Neuronal stem cell (in vitro differentiated cells): ENCODE data around the gene ERC2.

Experiments used
- DNase-seq: peaks from one replicate; pipeline ENCODE4 v3.0.0-alpha.2; 2013; ENCODE audit warnings: low spot score
- H2AFZ ChIP-seq: one replicate; pipeline ENCODE4 v1.6.1; 2013; ENCODE audit warnings: mild to moderate bottlenecking, low read length, inconsistent platforms
- H2AK5ac ChIP-seq: 2 replicates; pipeline ENCODE4 v1.6.1; 2013; ENCODE audit warnings: low read depth, mild to moderate bottlenecking, inconsistent platforms, low read length, moderate library complexity, mixed read lengths
- H2BK120ac ChIP-seq: 2 replicates; pipeline ENCODE4 v1.6.1; 2013; ENCODE audit warnings: low read depth, mild to moderate bottlenecking, inconsistent platforms, low read length, moderate library complexity, mixed read lengths
- H2BK12ac ChIP-seq: one replicate; pipeline ENCODE4 v1.6.1; 2013; ENCODE audit warnings: low read length, inconsistent platforms
- H2BK15ac ChIP-seq: 2 replicates; pipeline ENCODE4 v1.6.1; 2013; ENCODE audit warnings: mild to moderate bottlenecking, low read length, inconsistent platforms, mixed read lengths
- H2BK5ac ChIP-seq: one replicate; pipeline ENCODE4 v1.6.1; 2013; ENCODE audit warnings: inconsistent platforms, mild to moderate bottlenecking, low read length, moderate library complexity
- H3K14ac ChIP-seq: one replicate; pipeline ENCODE4 v1.6.1; 2013; ENCODE audit warnings: low read length, inconsistent platforms
- H3K18ac ChIP-seq: 2 replicates; pipeline ENCODE4 v1.6.1; 2013; ENCODE audit warnings: low read length, inconsistent platforms
- H3K23ac ChIP-seq: 2 replicates; pipeline ENCODE4 v1.6.1; 2013; ENCODE audit warnings: low read depth, mild to moderate bottlenecking, mixed read lengths, low read length, inconsistent platforms; ENCODE audit not compliant: poor library complexity
- H3K27ac ChIP-seq: replicated peaks from 3 replicates; pipeline ENCODE4 v1.5.1; 2013; ENCODE audit warnings: low read length, inconsistent platforms
- H3K27me3 ChIP-seq, 3 experiments: 2 replicates each; pipeline ENCODE4 v1.6.1; 2013; ENCODE audit warnings: low read length in 3 of 3, mild to moderate bottlenecking in 2 of 3, inconsistent platforms in 1 of 3, low read depth in 1 of 3, mixed read lengths in 1 of 3, moderate library complexity in 1 of 3; ENCODE audit not compliant: control insufficient read depth in 3 of 3, insufficient read depth in 3 of 3
- H3K36me3 ChIP-seq, 2 donors: replicated peaks in 1 of 2; 2 replicates each; pipeline ENCODE4 v1.6.1; 2013; ENCODE audit warnings: low read length in 2 of 2; ENCODE audit not compliant: control insufficient read depth in 2 of 2, insufficient read depth in 2 of 2
- H3K4ac ChIP-seq: 2 replicates; pipeline ENCODE4 v1.6.1; 2013; ENCODE audit warnings: inconsistent platforms, mild to moderate bottlenecking, low read length, moderate library complexity
- H3K4me1 ChIP-seq, 2 donors: 1 replicate in 1 of 2; 2 replicates in 1 of 2; pipeline ENCODE4 v1.6.1; 2013; ENCODE audit warnings: low read length in 2 of 2, low read depth in 1 of 2; ENCODE audit not compliant: control insufficient read depth in 2 of 2, insufficient read depth in 1 of 2
- H3K4me2 ChIP-seq: one replicate; pipeline ENCODE4 v1.6.1; 2013; ENCODE audit warnings: mild to moderate bottlenecking, low read length, inconsistent platforms; ENCODE audit not compliant: insufficient read depth, poor library complexity, severe bottlenecking
- H3K4me3 ChIP-seq, 2 donors: 2 replicates each; pipeline ENCODE4 v1.5.1; 2013; ENCODE audit warnings: low read length in 2 of 2, mild to moderate bottlenecking in 2 of 2, inconsistent platforms in 1 of 2, moderate library complexity in 1 of 2
- H3K79me1 ChIP-seq: one replicate; pipeline ENCODE4 v1.6.1; 2013; ENCODE audit warnings: low read depth, mild to moderate bottlenecking, inconsistent platforms, low read length, moderate library complexity
- H3K9ac ChIP-seq: one replicate; pipeline ENCODE4 v1.6.1; 2013; ENCODE audit warnings: mild to moderate bottlenecking, low read depth, low read length, inconsistent platforms; ENCODE audit not compliant: poor library complexity
- H3K9me3 ChIP-seq, 2 donors: replicated peaks in 1 of 2; 2 replicates each; pipeline versions ENCODE3 to v1.6.1; 2013; ENCODE audit warnings: low read length in 2 of 2, mild to moderate bottlenecking in 2 of 2, inconsistent platforms in 1 of 2, low read depth in 1 of 2, mixed read lengths in 1 of 2, moderate library complexity in 1 of 2; ENCODE audit not compliant: control insufficient read depth in 2 of 2, insufficient read depth in 1 of 2
- H4K8ac ChIP-seq: one replicate; pipeline ENCODE4 v1.6.1; 2013; ENCODE audit warnings: low read depth, mild to moderate bottlenecking, inconsistent platforms, low read length, moderate library complexity
- H4K91ac ChIP-seq: one replicate; pipeline ENCODE4 v1.6.1; 2013; ENCODE audit warnings: low read length, low read depth, mild to moderate bottlenecking, inconsistent platforms; ENCODE audit not compliant: poor library complexity
- WGBS, 2 donors: extraction: QIAGEN DNeasy Blood & Tissue Kit; methylation state at CpG; one replicate each; pipeline ENCODE4 v1.1.7; 2013; ENCODE audit warnings: missing lambda C conversion rate in 2 of 2, mixed read lengths in 1 of 2; ENCODE audit not compliant: insufficient read length in 2 of 2, insufficient replicate concordance in 1 of 2; ENCODE audit errors: extremely low coverage in 2 of 2; 5-methylcytosine and 5-hydroxymethylcytosine counted together

ERC2 gene

DNA sequence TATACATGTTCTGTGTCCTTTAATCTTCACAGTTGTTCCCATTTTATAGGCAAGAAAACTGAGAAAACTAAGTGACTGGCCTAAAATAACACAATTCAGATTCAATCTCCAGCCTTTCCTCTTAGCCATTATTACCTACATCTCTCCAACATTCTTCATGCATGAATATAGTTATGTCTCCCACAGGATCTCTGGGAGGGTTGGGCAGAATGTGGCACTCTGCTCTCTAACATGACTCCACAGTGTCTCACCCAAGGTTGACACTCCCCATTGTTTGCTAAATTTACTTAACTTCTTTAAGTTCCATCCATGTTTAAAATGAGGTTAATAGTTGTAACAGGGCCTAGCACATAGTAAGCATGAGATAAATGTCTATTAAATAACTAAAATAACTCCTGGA is 276.3 kb downstream of the ERC2 start:
- H3K14ac ChIP-seq = no peak overlapping the region
- H2BK15ac ChIP-seq = no peak overlapping the region
- no peak overlapping the region for H2AK5ac ChIP-seq
- H3K23ac ChIP-seq = no peak overlapping the region
- H3K79me1 ChIP-seq = no peaks in the 10 kb centered on the region
- no peak overlapping the region for H2BK120ac ChIP-seq
- H3K4ac ChIP-seq = no peak overlapping the region
- H3K18ac ChIP-seq = no peak overlapping the region
- no peaks in the 10 kb centered on the region for H3K27me3 ChIP-seq
- H4K8ac ChIP-seq = no peak overlapping the region
- H2BK12ac ChIP-seq = no peak overlapping the region
- no peak for DNase-seq
- H4K91ac ChIP-seq = no peak overlapping the region
- no peak overlapping the region for H3K9ac ChIP-seq
- H2BK5ac ChIP-seq = no peak overlapping the region
- no peak overlapping the region for H3K27ac ChIP-seq
- no peaks in the 10 kb centered on the region for H3K9me3 ChIP-seq
- no peak overlapping the region for H2AFZ ChIP-seq
- H3K4me3 ChIP-seq = no peak overlapping the region
- H3K4me2 ChIP-seq = no peak overlapping the region
- peaks cover 1 to 8% of the 10 kb centered on the region in 2 donors for H3K4me1 ChIP-seq
- H3K36me3 ChIP-seq = no peaks in the 10 kb centered on the region

DNA sequence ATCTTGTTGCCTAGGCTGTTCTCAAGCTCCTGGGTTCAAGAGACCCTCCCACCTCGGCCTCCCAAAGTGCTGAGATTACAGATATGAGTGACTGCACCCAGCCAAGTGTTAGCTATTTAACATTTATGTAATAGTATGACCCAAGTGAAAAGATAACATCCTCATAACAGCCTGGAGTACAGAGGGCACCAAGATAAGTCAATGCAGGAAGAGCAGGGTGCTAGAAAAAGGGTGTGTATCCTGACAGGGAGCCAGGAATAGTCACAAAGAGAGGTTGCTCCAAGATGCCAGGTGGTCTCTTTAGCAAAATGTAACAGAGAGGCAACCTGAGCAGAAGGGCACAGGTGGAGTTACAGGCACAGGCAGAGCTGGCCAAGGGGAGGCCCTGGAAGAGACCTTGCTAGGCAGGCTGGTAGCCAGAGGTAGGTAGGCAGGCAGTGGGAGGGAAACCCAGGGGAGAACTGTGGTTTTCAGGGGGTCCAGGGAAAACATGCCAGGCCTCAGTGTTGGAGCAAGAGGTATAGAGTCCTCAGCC is 277.4 kb downstream of the ERC2 start:
- Histone ChIP-seq H3K18ac (no peak overlapping the region), H3K23ac (no peak overlapping the region), H4K8ac (no peak overlapping the region), H2AFZ (no peak overlapping the region), H3K4me3 (no peak overlapping the region), H3K4me2 (no peak overlapping the region), H2AK5ac (no peak overlapping the region), H3K27ac (no peak overlapping the region), H3K9ac (no peak overlapping the region), H4K91ac (no peak overlapping the region), H3K4ac (no peak overlapping the region), H3K14ac (no peak overlapping the region), H3K36me3 (no peaks in the 10 kb centered on the region), H2BK15ac (no peak overlapping the region), H3K4me1 (peaks cover 0 to 6% of the 10 kb centered on the region in 2 donors), H2BK12ac (no peak overlapping the region), H3K79me1 (no peaks in the 10 kb centered on the region), H2BK5ac (no peak overlapping the region), H2BK120ac (no peak overlapping the region), H3K9me3 (no peaks in the 10 kb centered on the region), H3K27me3 (no peaks in the 10 kb centered on the region)
- no peak for DNase-seq
- WGBS, 2 donors = no CpG with 5 or more reads among the region's 1 CpG

DNA sequence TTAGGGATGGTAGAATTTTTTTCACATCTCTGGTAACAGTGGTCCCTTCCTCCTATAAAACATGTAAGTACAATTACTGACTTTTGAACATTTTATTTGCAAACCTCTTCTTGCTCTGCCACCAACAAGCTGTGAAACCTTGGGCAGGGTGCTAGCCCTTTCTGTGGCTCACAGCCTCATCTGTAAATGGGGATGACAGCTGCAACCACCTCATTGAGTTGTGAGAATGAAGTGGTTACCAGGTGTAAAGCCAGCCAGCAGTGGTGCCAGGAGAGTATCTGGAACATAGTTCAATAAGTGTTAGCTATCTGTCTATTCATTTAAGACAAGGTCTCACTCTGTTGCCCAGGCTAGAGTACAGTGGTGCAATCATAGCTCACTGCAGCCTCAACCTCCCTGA is 278.1 kb downstream of the ERC2 start:
- no peak overlapping the region for H2AK5ac ChIP-seq

DNA sequence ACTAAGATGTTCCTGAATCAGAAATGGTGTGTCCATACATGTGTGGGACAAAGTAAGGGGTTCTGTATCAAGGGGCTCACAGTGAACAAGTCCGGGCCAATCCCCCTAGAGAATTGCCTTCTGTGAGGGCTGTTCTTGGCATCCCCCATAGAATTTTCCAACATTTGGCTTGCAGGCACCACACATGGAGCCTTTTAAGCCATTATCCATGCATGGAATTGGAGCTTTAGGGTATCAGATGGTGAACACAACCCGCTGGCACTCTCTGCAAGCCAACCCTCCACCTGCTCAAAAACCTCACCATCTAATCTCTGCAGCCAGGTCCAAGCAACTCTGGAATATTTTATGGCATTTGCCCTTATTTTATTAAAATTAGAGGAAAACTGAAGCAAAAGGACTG is 278.7 kb downstream of the ERC2 start:
- no CpG with 5 or more reads among the region's 2 CpGs for WGBS, 2 donors
- Histone ChIP-seq H2AFZ (no peak overlapping the region), H4K8ac (no peak overlapping the region), H3K27ac (no peak overlapping the region), H2AK5ac (no peak overlapping the region), H3K4me1 (no peaks in the 10 kb centered on the region), H3K18ac (no peak overlapping the region), H3K9me3 (no peaks in the 10 kb centered on the region), H3K79me1 (no peaks in the 10 kb centered on the region), H2BK120ac (no peak overlapping the region), H3K14ac (no peak overlapping the region), H4K91ac (no peak overlapping the region), H2BK15ac (no peak overlapping the region), H2BK12ac (no peak overlapping the region), H3K4ac (no peak overlapping the region), H3K4me3 (no peak overlapping the region), H3K36me3 (no peaks in the 10 kb centered on the region), H3K27me3 (no peaks in the 10 kb centered on the region), H2BK5ac (no peak overlapping the region), H3K23ac (no peak overlapping the region), H3K9ac (no peak overlapping the region), H3K4me2 (no peak overlapping the region)
- DNase-seq = no peak

More for the DNA sequence above, 278.1 kb downstream of the ERC2 start:
- Histone ChIP-seq H3K4me1 (peaks cover 0 to 1% of the 10 kb centered on the region in 2 donors), H3K4me3 (no peak overlapping the region), H3K9me3 (no peaks in the 10 kb centered on the region), H2AFZ (no peak overlapping the region), H3K9ac (no peak overlapping the region), H4K8ac (no peak overlapping the region), H2BK12ac (no peak overlapping the region), H2BK120ac (no peak overlapping the region), H3K36me3 (no peaks in the 10 kb centered on the region), H4K91ac (no peak overlapping the region), H3K18ac (no peak overlapping the region), H2BK5ac (no peak overlapping the region), H3K79me1 (no peaks in the 10 kb centered on the region), H2BK15ac (no peak overlapping the region), H3K4ac (no peak overlapping the region), H3K14ac (no peak overlapping the region), H3K4me2 (no peak overlapping the region), H3K23ac (no peak overlapping the region), H3K27me3 (no peaks in the 10 kb centered on the region), H3K27ac (no peak overlapping the region)
- DNase-seq = no peak
